GM19035 (cell line): ENCODE results near the gene PSMD10.

ENCODE experiments used
- ATAC-seq: cut with Tn5 transposase; IDR thresholded peaks from one replicate; pipeline ENCODE4 v1.9.1; 2021; ENCODE audit not compliant: unreplicated experiment

Gene PSMD10

GRCh38 chrX:108091264-108091877, at the start of gene PSMD10, which contains the start of gene ATG4A:
TSS of gene PSMD10 (minus strand) at chrX:108091542. CDS start at chrX:108091520, 22 bp downstream.
TSS of gene ATG4A (plus strand) at chrX:108091778. CDS start at chrX:108091827, 49 bp downstream.
- peak; percentile 96 for ATAC-seq

- no peak for ATAC-seq
Measured at GRCh38 chrX:108138814-108139702, 47.7 kb upstream of the PSMD10 start.

- no peak for ATAC-seq
Measured at GRCh38 chrX:108134724-108135123, 43.4 kb upstream of the PSMD10 start.

- no peak for ATAC-seq
Measured at GRCh38 chrX:108132876-108133275, 41.5 kb upstream of the PSMD10 start.

GRCh38 chrX:108132034-108132433, 40.7 kb upstream of the PSMD10 start:
- no peak for ATAC-seq

- no peak for ATAC-seq
Measured at GRCh38 chrX:108131471-108131870, 40.1 kb upstream of the PSMD10 start.

- ATAC-seq, result no peak
Measured at GRCh38 chrX:108130889-108131288, 39.5 kb upstream of the PSMD10 start.

- no peak for ATAC-seq
Measured at GRCh38 chrX:108127152-108127551, 35.8 kb upstream of the PSMD10 start.

- no peak for ATAC-seq
Measured at GRCh38 chrX:108126661-108127060, 35.3 kb upstream of the PSMD10 start.

- no peak for ATAC-seq
Measured at GRCh38 chrX:108123591-108124366, 32.4 kb upstream of the PSMD10 start.

- no peak for ATAC-seq
Measured at GRCh38 chrX:108122748-108123147, 31.4 kb upstream of the PSMD10 start.

- ATAC-seq, result no peak
Measured at GRCh38 chrX:108121291-108121690, 29.9 kb upstream of the PSMD10 start.

- ATAC-seq, result no peak
Measured at GRCh38 chrX:108117988-108118387, 26.6 kb upstream of the PSMD10 start.

- ATAC-seq, result no peak
Measured at GRCh38 chrX:108114541-108114940, 23.2 kb upstream of the PSMD10 start.

GRCh38 chrX:108105473-108105872, 14.1 kb upstream of the PSMD10 start:
- no peak for ATAC-seq

- no peak for ATAC-seq
Measured at GRCh38 chrX:108097380-108097779, 6.0 kb upstream of the PSMD10 start.

GRCh38 chrX:108091878-108092291, 543 bp upstream of the PSMD10 start:
- peak; percentile 45 for ATAC-seq

- peak; percentile 4 for ATAC-seq
Measured at GRCh38 chrX:108090491-108091263, 665 bp downstream of the PSMD10 start.

- no peak for ATAC-seq
Measured at GRCh38 chrX:108088511-108088910, 2.8 kb downstream of the PSMD10 start.

- ATAC-seq, result no peak
Measured at GRCh38 chrX:108087792-108088191, 3.5 kb downstream of the PSMD10 start.

GRCh38 chrX:108081110-108081509, 10.2 kb downstream of the PSMD10 start:
- no peak for ATAC-seq
